WTC11 (cell line): Measurements from ENCODE around the gene MGRN1. TPM values are rescaled to one million over a fixed set of nuclear protein-coding genes. Genes with fewer than 3 reads are reported as not detected.

Experiments
- ATAC-seq: fragments of 200-7000 bp; cut with Tn5 transposase; 2 replicates; pipeline ENCODE4 v1.10.0; 2021; ENCODE audit warnings: mild to moderate bottlenecking, moderate library complexity
- CTCF ChIA-PET: fragments of 300-600 bp; sonication (Branson Sonifier 250); formaldehyde crosslinking; loops from one replicate; lab custom pipeline; 2021; ENCODE audit warnings: antibody characterized with exemption; lab: Charles Lee
- POLR2A ChIA-PET: fragments of 350-600 bp; sonication (Branson Sonifier 250); formaldehyde crosslinking; loops from one replicate; lab custom pipeline; 2021; ENCODE audit warnings: antibody characterized with exemption; lab: Charles Lee
- DNase-seq: peaks from one replicate; pipeline ENCODE4 v3.0.0; 2021; ENCODE audit warnings: low spot score
- H3K27ac Mint-ChIP-seq: 2 replicates; pipeline ENCODE4 v1.8.0; 2021; ENCODE audit warnings: mixed read lengths
- H3K27me3 Mint-ChIP-seq: 2 replicates; pipeline ENCODE4 v1.8.0; 2021; ENCODE audit warnings: low read depth, mild to moderate bottlenecking, moderate library complexity, mixed read lengths
- H3K36me3 Mint-ChIP-seq: 2 replicates; pipeline ENCODE4 v1.8.0; 2021; ENCODE audit warnings: mixed read lengths
- H3K4me1 Mint-ChIP-seq: 2 replicates; pipeline ENCODE4 v1.8.0; 2022; ENCODE audit warnings: mixed read lengths
- H3K4me3 Mint-ChIP-seq: 2 replicates; pipeline ENCODE4 v1.8.0; 2021; ENCODE audit warnings: mild to moderate bottlenecking, moderate library complexity, mixed read lengths
- H3K9me3 Mint-ChIP-seq: 2 replicates; pipeline ENCODE4 v1.8.0; 2021; ENCODE audit warnings: mixed read lengths
- PRRX2 ChIP-seq: fragments of 250-450 bp; sonication (Bioruptor Pico); IDR thresholded peaks from 2 replicates; pipeline ENCODE4 v1.8.0; 2021; ENCODE audit warnings: mild to moderate bottlenecking
- ZBTB21 ChIP-seq: sonication (generic); formaldehyde crosslinking; IDR thresholded peaks from 2 replicates; pipeline ENCODE4 v1.8.1; 2023; ENCODE audit warnings: mild to moderate bottlenecking, missing genetic modification reagents, borderline replicate concordance
- total RNA-seq: library from RNA; stranded (reverse); gene quantifications from 3 replicates; pipeline ENCODE4 v1.2.3, GENCODE V29; 2021
- TF ChIP-seq, protein P1 (sequence below): sonication (generic); formaldehyde crosslinking; IDR thresholded peaks from 2 replicates; pipeline ENCODE4 v1.8.0; 2022; ENCODE audit warnings: missing genetic modification reagents
- TF ChIP-seq, protein P2 (sequence below): fragments of 250-450 bp; sonication (Bioruptor Pico); IDR thresholded peaks from 2 replicates; pipeline ENCODE4 v1.9.0; 2021; ENCODE audit warnings: mild to moderate bottlenecking
- TF ChIP-seq, protein P3 (sequence below): sonication (generic); formaldehyde crosslinking; IDR thresholded peaks from 2 replicates; pipeline ENCODE4 v1.8.0; 2023; ENCODE audit warnings: missing genetic modification reagents, mild to moderate bottlenecking, borderline replicate concordance
- TF ChIP-seq, protein P4 (sequence below): sonication (generic); formaldehyde crosslinking; IDR thresholded peaks from 2 replicates; pipeline ENCODE4 v1.8.0; 2022; ENCODE audit warnings: mild to moderate bottlenecking, missing genetic modification reagents
- TF ChIP-seq, protein P5 (sequence below): fragments of 250-450 bp; sonication (Bioruptor Pico); conservative IDR thresholded peaks from 2 replicates; pipeline ENCODE4 v1.9.0; 2021; ENCODE audit warnings: mild to moderate bottlenecking

Gene MGRN1
- total RNA-seq, 1 experiment from 2014 or later: 88.8 TPM

DNA sequence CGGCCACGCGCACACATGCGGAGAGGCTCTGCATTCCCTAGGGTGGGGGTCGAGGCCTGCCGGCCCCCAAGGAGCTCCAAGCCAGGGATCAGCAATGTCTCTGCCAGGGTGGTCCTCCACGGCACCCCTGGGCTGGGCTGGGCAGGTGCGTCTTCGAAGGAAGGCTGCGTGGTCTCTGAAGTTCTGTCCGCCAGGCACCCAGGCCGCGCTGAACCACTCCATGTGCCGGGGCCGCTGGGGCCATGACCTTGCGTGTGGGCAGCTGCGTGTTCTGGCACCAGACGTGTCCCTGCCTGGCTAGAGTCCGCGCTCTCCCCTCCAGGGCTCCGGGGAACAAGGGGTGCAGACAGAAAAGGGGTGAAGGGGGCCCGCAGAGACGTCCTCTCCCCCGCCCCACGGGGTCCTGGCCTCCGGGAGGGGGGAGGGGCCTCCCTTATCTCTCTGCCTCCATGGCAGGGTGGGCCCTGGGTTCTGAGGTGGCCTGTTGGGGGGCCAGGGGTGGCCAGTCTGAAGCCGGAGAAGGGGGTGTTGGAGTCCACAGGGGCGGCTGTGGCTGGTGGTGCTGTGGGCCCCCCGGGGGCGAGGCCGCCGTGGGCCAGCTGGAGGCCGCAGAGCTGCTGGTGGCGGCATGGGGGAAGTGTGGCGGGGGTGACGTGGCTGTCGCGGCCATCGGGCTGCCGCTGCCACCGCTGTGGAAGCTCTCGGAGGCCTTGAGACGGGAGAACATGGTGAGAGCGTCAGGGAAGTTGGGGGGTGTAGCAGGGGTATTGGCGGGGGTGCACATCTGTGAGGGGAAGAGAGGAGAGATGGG, 15.2 kb upstream of the MGRN1 start:
- no peak overlapping the region for H3K27ac Mint-ChIP-seq
- H3K9me3 Mint-ChIP-seq: no peaks in the 10 kb centered on the region
- no peaks in the 10 kb centered on the region for H3K27me3 Mint-ChIP-seq
- ATAC-seq: no peak
- ChIA-PET CTCF (interaction anchor here (0.6 to 1.8 kb wide), 5 partner anchors 15 to 91 kb away, joined by 3 to 7 read pairs (median 5); partner anchors contain the start of gene MGRN1), POLR2A (interaction anchor here (0.7 kb wide), 1 partner anchor 60 kb away, joined by 3 read pairs; no protein-coding TSS in a partner anchor)
- no peak for TF ChIP-seq ZBTB21 (CRISPR knock-in tag)
- no peak for TF ChIP-seq PRRX2 (CRISPR knock-in tag)
- TF ChIP-seq, protein P1, sequence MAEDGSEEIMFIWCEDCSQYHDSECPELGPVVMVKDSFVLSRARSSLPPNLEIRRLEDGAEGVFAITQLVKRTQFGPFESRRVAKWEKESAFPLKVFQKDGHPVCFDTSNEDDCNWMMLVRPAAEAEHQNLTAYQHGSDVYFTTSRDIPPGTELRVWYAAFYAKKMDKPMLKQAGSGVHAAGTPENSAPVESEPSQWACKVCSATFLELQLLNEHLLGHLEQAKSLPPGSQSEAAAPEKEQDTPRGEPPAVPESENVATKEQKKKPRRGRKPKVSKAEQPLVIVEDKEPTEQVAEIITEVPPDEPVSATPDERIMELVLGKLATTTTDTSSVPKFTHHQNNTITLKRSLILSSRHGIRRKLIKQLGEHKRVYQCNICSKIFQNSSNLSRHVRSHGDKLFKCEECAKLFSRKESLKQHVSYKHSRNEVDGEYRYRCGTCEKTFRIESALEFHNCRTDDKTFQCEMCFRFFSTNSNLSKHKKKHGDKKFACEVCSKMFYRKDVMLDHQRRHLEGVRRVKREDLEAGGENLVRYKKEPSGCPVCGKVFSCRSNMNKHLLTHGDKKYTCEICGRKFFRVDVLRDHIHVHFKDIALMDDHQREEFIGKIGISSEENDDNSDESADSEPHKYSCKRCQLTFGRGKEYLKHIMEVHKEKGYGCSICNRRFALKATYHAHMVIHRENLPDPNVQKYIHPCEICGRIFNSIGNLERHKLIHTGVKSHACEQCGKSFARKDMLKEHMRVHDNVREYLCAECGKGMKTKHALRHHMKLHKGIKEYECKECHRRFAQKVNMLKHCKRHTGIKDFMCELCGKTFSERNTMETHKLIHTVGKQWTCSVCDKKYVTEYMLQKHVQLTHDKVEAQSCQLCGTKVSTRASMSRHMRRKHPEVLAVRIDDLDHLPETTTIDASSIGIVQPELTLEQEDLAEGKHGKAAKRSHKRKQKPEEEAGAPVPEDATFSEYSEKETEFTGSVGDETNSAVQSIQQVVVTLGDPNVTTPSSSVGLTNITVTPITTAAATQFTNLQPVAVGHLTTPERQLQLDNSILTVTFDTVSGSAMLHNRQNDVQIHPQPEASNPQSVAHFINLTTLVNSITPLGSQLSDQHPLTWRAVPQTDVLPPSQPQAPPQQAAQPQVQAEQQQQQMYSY (CRISPR knock-in tag): no peak
- TF ChIP-seq, protein P2, sequence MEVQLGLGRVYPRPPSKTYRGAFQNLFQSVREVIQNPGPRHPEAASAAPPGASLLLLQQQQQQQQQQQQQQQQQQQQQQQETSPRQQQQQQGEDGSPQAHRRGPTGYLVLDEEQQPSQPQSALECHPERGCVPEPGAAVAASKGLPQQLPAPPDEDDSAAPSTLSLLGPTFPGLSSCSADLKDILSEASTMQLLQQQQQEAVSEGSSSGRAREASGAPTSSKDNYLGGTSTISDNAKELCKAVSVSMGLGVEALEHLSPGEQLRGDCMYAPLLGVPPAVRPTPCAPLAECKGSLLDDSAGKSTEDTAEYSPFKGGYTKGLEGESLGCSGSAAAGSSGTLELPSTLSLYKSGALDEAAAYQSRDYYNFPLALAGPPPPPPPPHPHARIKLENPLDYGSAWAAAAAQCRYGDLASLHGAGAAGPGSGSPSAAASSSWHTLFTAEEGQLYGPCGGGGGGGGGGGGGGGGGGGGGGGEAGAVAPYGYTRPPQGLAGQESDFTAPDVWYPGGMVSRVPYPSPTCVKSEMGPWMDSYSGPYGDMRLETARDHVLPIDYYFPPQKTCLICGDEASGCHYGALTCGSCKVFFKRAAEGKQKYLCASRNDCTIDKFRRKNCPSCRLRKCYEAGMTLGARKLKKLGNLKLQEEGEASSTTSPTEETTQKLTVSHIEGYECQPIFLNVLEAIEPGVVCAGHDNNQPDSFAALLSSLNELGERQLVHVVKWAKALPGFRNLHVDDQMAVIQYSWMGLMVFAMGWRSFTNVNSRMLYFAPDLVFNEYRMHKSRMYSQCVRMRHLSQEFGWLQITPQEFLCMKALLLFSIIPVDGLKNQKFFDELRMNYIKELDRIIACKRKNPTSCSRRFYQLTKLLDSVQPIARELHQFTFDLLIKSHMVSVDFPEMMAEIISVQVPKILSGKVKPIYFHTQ (CRISPR knock-in tag): no peak
- TF ChIP-seq, protein P3, sequence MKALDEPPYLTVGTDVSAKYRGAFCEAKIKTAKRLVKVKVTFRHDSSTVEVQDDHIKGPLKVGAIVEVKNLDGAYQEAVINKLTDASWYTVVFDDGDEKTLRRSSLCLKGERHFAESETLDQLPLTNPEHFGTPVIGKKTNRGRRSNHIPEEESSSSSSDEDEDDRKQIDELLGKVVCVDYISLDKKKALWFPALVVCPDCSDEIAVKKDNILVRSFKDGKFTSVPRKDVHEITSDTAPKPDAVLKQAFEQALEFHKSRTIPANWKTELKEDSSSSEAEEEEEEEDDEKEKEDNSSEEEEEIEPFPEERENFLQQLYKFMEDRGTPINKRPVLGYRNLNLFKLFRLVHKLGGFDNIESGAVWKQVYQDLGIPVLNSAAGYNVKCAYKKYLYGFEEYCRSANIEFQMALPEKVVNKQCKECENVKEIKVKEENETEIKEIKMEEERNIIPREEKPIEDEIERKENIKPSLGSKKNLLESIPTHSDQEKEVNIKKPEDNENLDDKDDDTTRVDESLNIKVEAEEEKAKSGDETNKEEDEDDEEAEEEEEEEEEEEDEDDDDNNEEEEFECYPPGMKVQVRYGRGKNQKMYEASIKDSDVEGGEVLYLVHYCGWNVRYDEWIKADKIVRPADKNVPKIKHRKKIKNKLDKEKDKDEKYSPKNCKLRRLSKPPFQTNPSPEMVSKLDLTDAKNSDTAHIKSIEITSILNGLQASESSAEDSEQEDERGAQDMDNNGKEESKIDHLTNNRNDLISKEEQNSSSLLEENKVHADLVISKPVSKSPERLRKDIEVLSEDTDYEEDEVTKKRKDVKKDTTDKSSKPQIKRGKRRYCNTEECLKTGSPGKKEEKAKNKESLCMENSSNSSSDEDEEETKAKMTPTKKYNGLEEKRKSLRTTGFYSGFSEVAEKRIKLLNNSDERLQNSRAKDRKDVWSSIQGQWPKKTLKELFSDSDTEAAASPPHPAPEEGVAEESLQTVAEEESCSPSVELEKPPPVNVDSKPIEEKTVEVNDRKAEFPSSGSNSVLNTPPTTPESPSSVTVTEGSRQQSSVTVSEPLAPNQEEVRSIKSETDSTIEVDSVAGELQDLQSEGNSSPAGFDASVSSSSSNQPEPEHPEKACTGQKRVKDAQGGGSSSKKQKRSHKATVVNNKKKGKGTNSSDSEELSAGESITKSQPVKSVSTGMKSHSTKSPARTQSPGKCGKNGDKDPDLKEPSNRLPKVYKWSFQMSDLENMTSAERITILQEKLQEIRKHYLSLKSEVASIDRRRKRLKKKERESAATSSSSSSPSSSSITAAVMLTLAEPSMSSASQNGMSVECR: no peak
- TF ChIP-seq, protein P4, sequence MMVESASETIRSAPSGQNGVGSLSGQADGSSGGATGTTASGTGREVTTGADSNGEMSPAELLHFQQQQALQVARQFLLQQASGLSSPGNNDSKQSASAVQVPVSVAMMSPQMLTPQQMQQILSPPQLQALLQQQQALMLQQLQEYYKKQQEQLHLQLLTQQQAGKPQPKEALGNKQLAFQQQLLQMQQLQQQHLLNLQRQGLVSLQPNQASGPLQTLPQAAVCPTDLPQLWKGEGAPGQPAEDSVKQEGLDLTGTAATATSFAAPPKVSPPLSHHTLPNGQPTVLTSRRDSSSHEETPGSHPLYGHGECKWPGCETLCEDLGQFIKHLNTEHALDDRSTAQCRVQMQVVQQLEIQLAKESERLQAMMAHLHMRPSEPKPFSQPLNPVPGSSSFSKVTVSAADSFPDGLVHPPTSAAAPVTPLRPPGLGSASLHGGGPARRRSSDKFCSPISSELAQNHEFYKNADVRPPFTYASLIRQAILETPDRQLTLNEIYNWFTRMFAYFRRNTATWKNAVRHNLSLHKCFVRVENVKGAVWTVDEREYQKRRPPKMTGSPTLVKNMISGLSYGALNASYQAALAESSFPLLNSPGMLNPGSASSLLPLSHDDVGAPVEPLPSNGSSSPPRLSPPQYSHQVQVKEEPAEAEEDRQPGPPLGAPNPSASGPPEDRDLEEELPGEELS (CRISPR knock-in tag): no peak
- TF ChIP-seq, protein P5, sequence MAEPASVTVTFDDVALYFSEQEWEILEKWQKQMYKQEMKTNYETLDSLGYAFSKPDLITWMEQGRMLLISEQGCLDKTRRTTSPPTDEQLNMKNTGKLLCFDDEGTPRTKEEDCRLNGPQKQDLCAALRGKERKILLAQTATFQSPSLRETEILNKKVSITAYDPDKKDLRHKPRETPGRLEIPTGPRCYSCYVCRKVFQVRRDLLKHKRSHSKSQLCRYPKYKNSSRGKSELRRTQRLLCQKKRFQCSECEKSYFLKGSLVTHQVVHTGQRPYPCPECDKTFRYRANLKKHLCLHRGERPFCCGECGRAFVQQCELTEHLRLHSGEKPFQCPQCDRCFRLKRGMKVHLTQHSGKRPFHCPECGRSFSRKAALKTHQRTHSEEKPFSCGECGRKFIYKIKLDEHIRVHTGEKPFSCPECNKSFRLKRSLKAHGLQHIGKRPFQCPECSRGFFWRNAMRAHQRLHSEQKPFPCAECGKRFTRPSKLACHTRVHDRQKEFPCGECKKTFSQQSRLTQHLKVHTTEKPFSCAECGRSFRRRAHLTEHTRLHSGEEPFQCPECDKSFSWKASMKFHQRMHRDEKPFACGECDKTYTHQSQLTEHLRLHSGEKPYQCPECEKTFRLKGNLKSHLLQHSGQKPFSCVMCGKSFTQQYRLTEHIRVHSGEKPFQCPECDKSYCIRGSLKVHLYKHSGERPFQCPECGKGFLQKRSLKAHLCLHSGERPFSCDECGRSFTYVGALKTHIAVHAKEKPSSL (CRISPR knock-in tag): no peak
- H3K36me3 Mint-ChIP-seq: no peaks in the 10 kb centered on the region; the same call in 1 of the 2 replicates
- no peak for DNase-seq
- no peak overlapping the region for H3K4me3 Mint-ChIP-seq
- peaks cover 17% of the 10 kb centered on the region for H3K4me1 Mint-ChIP-seq
